Tibial artery (tissue), 4 donors: ENCODE data around the gene ZNF750.
A peak's percentile ranks its signal among the peaks of the same experiment; 100 is the strongest.

ENCODE experiments used
- DNase-seq, 2 donors: peaks; one replicate each; pipeline ENCODE4 v3.0.0-alpha.2; 2019
- H3K27ac ChIP-seq, 2 donors: fragments of 200-600 bp; sonication (generic) in 1 of 2; 1 replicate in 1 of 2; 2 replicates in 1 of 2; pipeline ENCODE4 v1.5.1; 2018 to 2019; ENCODE audit warnings: mild to moderate bottlenecking in 1 of 2
- H3K27me3 ChIP-seq, 2 donors: fragments of 200-600 bp; sonication (generic) in 1 of 2; one replicate each; pipeline versions ENCODE4 v1.5.1 to v1.6.0; 2016 to 2019
- H3K36me3 ChIP-seq, 3 donors: fragments of 200-600 bp; sonication (generic) in 2 of 3; one replicate each; pipeline ENCODE4 v1.5.1; 2016 to 2019; ENCODE audit warnings: mild to moderate bottlenecking in 2 of 3
- H3K4me1 ChIP-seq, 4 donors: fragments of 200-600 bp; sonication (generic) in 2 of 4; 1 replicate in 3 of 4; 2 replicates in 1 of 4; pipeline ENCODE4 v1.5.1; 2016 to 2019
- H3K4me3 ChIP-seq, 2 donors: fragments of 200-600 bp; sonication (generic) in 1 of 2; 1 replicate in 1 of 2; 2 replicates in 1 of 2; pipeline ENCODE4 v1.5.1; 2018 to 2019; ENCODE audit warnings: mild to moderate bottlenecking in 2 of 2
- H3K9me3 ChIP-seq, 3 donors: fragments of 200-600 bp; sonication (generic) in 1 of 3; one replicate each; pipeline ENCODE4 v1.5.1; 2016 to 2019
- CTCF ChIP-seq, 2 experiments: fragments of 200-600 bp in 1 of 2; fragments of 450-650 bp in 1 of 2; IDR thresholded peaks; one replicate each; pipeline ENCODE4 v1.5.1; 2017 to 2019; ENCODE audit warnings: antibody characterized with exemption in 2 of 2, mild to moderate bottlenecking in 1 of 2, moderate library complexity in 1 of 2
- intact Hi-C: fragments of 100-400 bp; cut with DNase I; formaldehyde crosslinking; loops from one replicate; pipeline ENCODE4 v1.15.0; 2023; ENCODE audit warnings: low total_unique reads

ZNF750 gene

GRCh38 chr17:82798752-82799151 lies 41.1 kb downstream of the ZNF750 start:
- H3K4me3 ChIP-seq, result no peak overlapping the region
- no peaks in the 10 kb centered on the region for H3K9me3 ChIP-seq
- H3K27ac ChIP-seq, result no peak overlapping the region
- H3K27me3 ChIP-seq, result no peaks in the 10 kb centered on the region
- intact Hi-C loops, result no loop called here
- no peak for TF ChIP-seq CTCF (IDR thresholded peaks at IDR 0.05)
- DNase-seq, result no peak
- peaks cover 0 to 10% (median 8%) of the 10 kb centered on the region in 4 donors for H3K4me1 ChIP-seq
- H3K36me3 ChIP-seq, result peaks cover 0 to 30% (median 25%) of the 10 kb centered on the region in 3 donors

GRCh38 chr17:82797061-82797460 lies 42.8 kb downstream of the ZNF750 start:
- no peak for TF ChIP-seq CTCF (IDR thresholded peaks at IDR 0.05)
- intact Hi-C loops, result no loop called here
- Histone ChIP-seq H3K4me1 (peaks cover 0 to 17% (median 13%) of the 10 kb centered on the region in 4 donors), H3K27me3 (no peaks in the 10 kb centered on the region), H3K36me3 (peaks cover 0 to 30% (median 25%) of the 10 kb centered on the region in 3 donors), H3K4me3 (no peak overlapping the region), H3K27ac (no peak overlapping the region), H3K9me3 (no peaks in the 10 kb centered on the region)
- no peak for DNase-seq

GRCh38 chr17:82795615-82796014 lies 44.2 kb downstream of the ZNF750 start:
- Histone ChIP-seq H3K4me1 (peaks cover 0 to 17% (median 13%) of the 10 kb centered on the region in 4 donors), H3K36me3 (peaks cover 0 to 25% (median 24%) of the 10 kb centered on the region in 3 donors), H3K27me3 (no peaks in the 10 kb centered on the region), H3K27ac (no peak overlapping the region), H3K9me3 (no peaks in the 10 kb centered on the region), H3K4me3 (no peak overlapping the region)
- DNase-seq, result no peak
- intact Hi-C loops, result no loop called here
- no peak for TF ChIP-seq CTCF (IDR thresholded peaks at IDR 0.05)

GRCh38 chr17:82794781-82795482 lies 44.9 kb downstream of the ZNF750 start:
- Histone ChIP-seq H3K4me1 (peaks cover 0 to 17% (median 13%) of the 10 kb centered on the region in 4 donors), H3K9me3 (no peaks in the 10 kb centered on the region), H3K36me3 (peaks cover 0 to 22% (median 17%) of the 10 kb centered on the region in 3 donors), H3K27me3 (no peaks in the 10 kb centered on the region), H3K27ac (no peak overlapping the region), H3K4me3 (no peak overlapping the region)
- no peak for DNase-seq
- intact Hi-C loops, result no loop called here
- TF ChIP-seq CTCF (IDR thresholded peaks at IDR 0.05), result no peak

- Histone ChIP-seq H3K4me3 (no peak overlapping the region), H3K27me3 (no peaks in the 10 kb centered on the region), H3K9me3 (no peaks in the 10 kb centered on the region), H3K4me1 (peaks cover 0 to 17% (median 13%) of the 10 kb centered on the region in 4 donors), H3K27ac (peak overlapping the region in 1 of 2 donors; percentile 9), H3K36me3 (peaks cover 0 to 22% (median 15%) of the 10 kb centered on the region in 3 donors)
- DNase-seq, result peak in 1 of 2 donors; percentile 87
- intact Hi-C loops, result no loop called here
- TF ChIP-seq CTCF (IDR thresholded peaks at IDR 0.05), result no peak
Measured at GRCh38 chr17:82793974-82794630, 45.7 kb downstream of the ZNF750 start.
